Neuron (in vitro differentiated cells): ENCODE results near the gene SRGAP3.

Experiments
- H2AFZ ChIP-seq: one replicate; pipeline ENCODE4 v1.6.1; 2013; ENCODE audit warnings: low read depth, mild to moderate bottlenecking, inconsistent platforms, low read length, moderate library complexity
- H3K27me3 ChIP-seq: one replicate; pipeline ENCODE4 v1.6.1; 2013; ENCODE audit warnings: low read length; ENCODE audit not compliant: insufficient read depth
- H3K36me3 ChIP-seq: one replicate; pipeline ENCODE4 v1.6.1; 2013; ENCODE audit warnings: low read length; ENCODE audit not compliant: insufficient read depth
- H3K4me1 ChIP-seq: one replicate; pipeline ENCODE4 v1.6.1; 2013; ENCODE audit warnings: low read length; ENCODE audit not compliant: insufficient read depth
- H3K4me3 ChIP-seq: 2 replicates; pipeline ENCODE4 v1.5.1; 2013; ENCODE audit warnings: mild to moderate bottlenecking, low read length, moderate library complexity
- H3K9me3 ChIP-seq: one replicate; pipeline ENCODE4 v1.6.1; 2013; ENCODE audit warnings: low read length

SRGAP3 gene

DNA sequence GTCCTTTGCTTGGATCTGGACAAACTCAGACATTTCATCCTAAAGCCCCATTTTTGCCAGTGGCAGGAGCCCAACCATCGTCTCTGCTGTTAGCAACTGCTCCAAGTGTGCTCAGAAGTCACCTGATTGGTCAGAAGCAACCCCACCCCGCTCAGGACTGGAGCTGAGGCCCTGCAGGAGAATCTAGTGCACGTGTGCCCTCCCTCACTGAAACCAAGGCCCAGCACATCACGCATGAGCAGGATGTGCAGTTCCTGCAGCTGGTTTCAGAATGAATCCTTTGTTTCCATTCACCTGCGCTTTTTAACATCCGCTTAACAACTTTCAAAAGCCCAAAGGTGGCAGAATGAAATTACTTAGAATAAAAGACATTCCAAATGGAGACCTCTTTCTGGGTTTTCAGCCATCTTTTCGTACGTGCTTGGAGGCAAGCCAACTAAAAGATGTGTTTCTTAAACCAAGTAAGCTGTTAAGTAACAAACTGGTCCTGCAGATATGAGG, 81.2 kb downstream of the SRGAP3 start:
- H3K36me3 ChIP-seq: peaks cover 6% of the 10 kb centered on the region
- no peaks in the 10 kb centered on the region for H3K4me1 ChIP-seq
- no peaks in the 10 kb centered on the region for H3K27me3 ChIP-seq
- H3K9me3 ChIP-seq: peaks cover 11% of the 10 kb centered on the region
- no peak overlapping the region for H3K4me3 ChIP-seq
- H2AFZ ChIP-seq: no peak overlapping the region

DNA sequence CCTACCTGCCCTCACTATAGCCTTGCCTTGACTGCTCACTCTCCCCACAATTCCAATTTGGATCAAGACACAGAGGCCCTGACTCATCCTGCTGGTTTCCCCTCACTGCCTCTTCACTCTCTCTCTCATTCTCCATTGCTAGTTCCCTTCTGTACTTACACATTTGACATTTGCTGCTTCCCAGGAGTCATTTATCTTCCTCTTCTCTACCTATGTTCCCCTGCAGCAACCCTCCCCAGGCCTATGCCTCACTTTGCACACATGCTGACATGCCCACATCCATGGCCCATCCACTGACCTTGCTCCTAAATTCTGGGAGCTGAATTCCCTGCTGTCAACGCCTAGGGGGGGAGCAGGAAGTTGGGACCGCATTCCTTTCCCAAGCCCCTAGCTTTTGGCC, 82.2 kb downstream of the SRGAP3 start:
- Histone ChIP-seq H3K27me3 (no peaks in the 10 kb centered on the region), H3K9me3 (peaks cover 11% of the 10 kb centered on the region), H3K4me3 (no peak overlapping the region), H3K4me1 (no peaks in the 10 kb centered on the region), H2AFZ (no peak overlapping the region), H3K36me3 (peaks cover 5% of the 10 kb centered on the region)

DNA sequence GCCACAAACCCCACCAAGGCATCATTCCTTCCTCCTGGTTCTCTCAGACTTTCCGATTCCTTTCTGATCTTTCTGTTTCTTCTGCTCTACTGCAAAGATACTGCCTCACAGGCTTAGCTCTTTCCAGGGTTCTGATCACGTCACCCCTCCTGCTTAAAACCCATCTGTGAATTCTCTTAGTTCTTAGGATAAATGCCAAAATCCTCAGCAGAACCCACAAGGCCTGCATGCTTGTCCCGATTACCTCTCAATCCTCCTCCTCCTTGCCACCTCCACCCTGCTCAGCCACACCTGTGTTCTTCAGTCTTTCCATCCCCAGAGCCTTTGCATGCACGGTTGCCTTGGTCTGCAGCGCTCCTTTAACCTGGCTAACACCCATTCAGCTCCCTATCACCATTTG, 84.0 kb downstream of the SRGAP3 start:
- H3K27me3 ChIP-seq: no peaks in the 10 kb centered on the region
- no peak overlapping the region for H3K4me3 ChIP-seq
- no peak overlapping the region for H2AFZ ChIP-seq
- H3K4me1 ChIP-seq: no peaks in the 10 kb centered on the region
- peaks cover 5% of the 10 kb centered on the region for H3K36me3 ChIP-seq
- H3K9me3 ChIP-seq: peaks cover 11% of the 10 kb centered on the region

DNA sequence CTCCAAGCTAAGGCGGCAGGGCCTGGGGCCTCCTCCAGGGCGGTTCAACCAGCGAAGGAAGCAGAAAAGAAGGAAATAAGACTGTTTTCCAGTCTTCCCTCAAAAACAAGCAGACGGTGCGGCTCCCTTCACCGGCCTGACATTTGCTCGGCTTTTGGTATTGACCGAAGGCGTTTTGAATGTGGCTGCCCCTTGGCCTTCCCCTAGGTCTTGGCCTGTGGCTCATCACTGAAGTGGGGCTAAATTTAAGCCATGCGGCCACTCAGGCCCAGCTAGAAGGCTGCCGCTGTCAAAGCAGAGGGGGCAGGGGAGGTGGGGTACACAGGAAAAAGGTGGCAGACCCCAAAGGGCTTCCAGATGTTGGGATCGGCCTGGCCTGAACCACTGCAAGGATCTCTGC, 86.2 kb downstream of the SRGAP3 start:
- peaks cover 11% of the 10 kb centered on the region for H3K9me3 ChIP-seq
- peaks cover 2% of the 10 kb centered on the region for H3K36me3 ChIP-seq
- no peaks in the 10 kb centered on the region for H3K27me3 ChIP-seq
- H2AFZ ChIP-seq: no peak overlapping the region
- no peak overlapping the region for H3K4me3 ChIP-seq
- H3K4me1 ChIP-seq: no peaks in the 10 kb centered on the region

DNA sequence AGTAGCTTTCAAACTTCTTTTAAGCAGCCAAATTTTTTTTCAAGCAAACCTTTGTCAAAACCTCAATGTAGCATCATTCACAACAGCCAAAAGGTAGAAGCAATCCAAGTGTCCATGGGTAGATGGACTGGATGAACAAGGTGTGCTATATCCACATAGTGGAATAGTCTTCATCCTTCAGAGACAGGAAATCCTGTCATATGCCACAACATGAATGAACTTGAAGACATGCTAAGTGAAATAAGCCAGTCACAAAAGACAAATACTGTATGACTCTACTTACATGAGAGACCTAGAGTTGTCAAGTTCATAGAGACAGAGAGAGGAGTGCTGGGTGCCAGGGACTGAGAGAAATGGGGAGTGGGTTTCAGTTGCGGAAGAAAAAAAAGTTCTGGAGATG, 87.6 kb downstream of the SRGAP3 start:
- Histone ChIP-seq H3K4me1 (no peaks in the 10 kb centered on the region), H3K9me3 (peaks cover 7% of the 10 kb centered on the region), H3K27me3 (no peaks in the 10 kb centered on the region), H3K4me3 (no peak overlapping the region), H2AFZ (no peak overlapping the region), H3K36me3 (no peaks in the 10 kb centered on the region)

DNA sequence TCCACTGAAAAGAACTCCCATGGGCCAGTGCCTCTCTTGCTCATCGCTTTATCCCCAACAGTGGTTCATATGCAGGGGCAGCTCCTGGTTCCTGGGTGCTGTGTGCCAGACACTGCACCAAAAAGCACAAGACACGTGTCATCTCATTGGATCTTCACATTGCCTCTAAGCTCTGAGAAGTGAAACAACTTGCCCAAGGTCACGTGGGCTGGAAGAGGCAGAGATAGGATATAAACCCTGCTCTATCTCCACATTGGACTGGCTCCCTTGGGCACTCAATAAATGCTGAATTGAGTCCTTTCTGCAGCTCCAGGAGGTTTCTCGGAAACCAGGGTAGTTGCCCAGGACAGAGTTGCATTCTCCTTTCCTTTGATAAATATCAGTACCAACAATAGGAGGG, 88.1 kb downstream of the SRGAP3 start:
- Histone ChIP-seq H3K9me3 (peaks cover 3% of the 10 kb centered on the region), H3K4me1 (no peaks in the 10 kb centered on the region), H3K4me3 (no peak overlapping the region), H3K27me3 (no peaks in the 10 kb centered on the region), H3K36me3 (no peaks in the 10 kb centered on the region), H2AFZ (no peak overlapping the region)

DNA sequence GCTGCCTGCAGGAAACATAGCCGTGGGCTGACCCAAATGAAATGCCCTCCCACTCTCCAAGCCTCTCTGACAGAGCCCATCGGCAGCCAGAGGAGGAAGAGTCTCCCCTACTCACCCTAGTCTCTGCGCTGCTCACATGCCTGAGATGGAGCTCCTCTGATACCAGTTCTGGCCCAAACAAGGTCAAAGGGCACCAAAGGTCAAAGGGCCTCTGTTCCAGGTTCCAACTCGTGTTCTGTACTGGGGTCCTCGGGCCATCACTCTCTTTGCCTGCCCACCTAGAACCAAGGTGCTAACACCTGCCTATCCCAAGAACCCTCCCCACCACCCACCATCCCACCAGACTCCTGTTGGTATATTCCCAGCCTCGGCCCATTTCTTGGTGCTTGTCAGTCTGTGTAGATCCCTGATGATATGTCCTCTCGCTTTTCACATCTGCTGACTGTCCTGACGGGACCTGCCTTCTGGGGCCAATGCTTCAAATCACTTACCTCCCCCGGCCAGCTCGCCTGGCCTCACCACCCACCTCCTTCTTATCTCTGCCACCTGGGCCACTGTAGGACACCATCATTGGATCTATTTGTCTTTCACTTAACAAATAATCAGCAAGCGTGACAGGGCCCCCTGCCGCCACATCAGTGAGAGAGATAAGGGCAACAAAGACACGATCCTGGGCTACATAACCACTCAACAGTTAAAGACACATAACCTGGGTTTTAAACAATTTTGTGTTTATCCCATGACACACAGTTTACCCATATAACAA, 90.4 kb downstream of the SRGAP3 start:
- H2AFZ ChIP-seq: no peak overlapping the region
- no peaks in the 10 kb centered on the region for H3K4me1 ChIP-seq
- H3K9me3 ChIP-seq: no peaks in the 10 kb centered on the region
- H3K36me3 ChIP-seq: no peaks in the 10 kb centered on the region
- no peaks in the 10 kb centered on the region for H3K27me3 ChIP-seq
- no peak overlapping the region for H3K4me3 ChIP-seq

DNA sequence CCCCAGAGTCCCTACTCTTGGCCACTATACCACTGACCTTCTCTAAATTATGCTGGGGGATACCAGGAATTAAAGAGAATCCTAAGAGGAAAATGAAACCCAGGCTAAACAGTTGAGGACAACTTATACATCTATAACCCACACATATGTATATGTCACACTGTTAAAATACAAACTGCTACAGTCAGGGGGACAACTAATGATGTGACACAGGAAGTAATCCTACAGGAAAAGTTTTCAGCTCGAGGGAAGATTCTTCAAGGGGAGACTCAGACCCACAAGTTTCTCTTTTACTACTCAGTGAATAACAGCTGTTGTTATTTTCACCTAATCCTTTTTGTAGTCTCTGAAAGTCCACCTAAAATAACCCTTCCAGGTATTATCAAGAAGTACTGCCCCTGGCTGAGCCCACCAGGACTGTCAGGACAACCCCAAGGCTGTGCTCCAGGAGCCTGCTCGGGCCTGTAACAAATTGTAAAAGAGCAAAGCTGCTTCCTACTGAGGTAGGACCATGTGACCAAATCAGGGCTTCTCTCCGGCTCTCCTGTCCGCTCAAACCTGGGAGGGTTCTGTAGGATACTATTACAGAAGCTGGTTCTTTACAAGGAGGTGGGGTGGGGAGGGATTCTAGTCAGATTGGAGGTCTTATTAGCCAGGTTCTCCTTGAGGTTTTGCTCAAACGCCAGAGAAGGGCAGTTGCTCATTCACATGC, 91.6 kb downstream of the SRGAP3 start:
- Histone ChIP-seq H2AFZ (no peak overlapping the region), H3K9me3 (no peaks in the 10 kb centered on the region)

DNA sequence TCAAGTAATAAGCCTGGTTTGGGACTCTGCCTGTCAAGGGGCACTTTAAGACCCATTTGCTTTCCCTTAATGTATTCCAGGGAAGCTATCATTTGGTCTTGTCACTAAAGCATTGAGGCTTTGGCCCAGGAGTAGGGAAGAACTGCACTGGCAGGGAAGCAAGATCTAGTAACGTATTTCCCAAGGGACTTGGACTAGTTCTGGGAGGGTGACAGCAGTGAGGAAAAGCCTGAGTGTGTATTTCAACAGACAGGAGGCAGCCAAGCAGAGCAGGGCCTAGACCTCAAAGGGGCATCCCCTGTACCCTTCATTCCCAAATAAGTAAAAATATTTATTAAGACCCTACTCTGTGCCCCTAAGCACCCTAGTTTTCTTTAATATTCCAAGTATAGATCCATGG, 92.8 kb downstream of the SRGAP3 start:
- Histone ChIP-seq H3K36me3 (peaks cover 7% of the 10 kb centered on the region), H2AFZ (no peak overlapping the region), H3K27me3 (no peaks in the 10 kb centered on the region), H3K9me3 (peaks cover 10% of the 10 kb centered on the region), H3K4me1 (no peaks in the 10 kb centered on the region), H3K4me3 (no peak overlapping the region)

More for the DNA sequence above, 91.6 kb downstream of the SRGAP3 start:
- no peak overlapping the region for H3K4me3 ChIP-seq
- H3K36me3 ChIP-seq: peaks cover under 1% of the 10 kb centered on the region
- no peaks in the 10 kb centered on the region for H3K27me3 ChIP-seq
- no peaks in the 10 kb centered on the region for H3K4me1 ChIP-seq

DNA sequence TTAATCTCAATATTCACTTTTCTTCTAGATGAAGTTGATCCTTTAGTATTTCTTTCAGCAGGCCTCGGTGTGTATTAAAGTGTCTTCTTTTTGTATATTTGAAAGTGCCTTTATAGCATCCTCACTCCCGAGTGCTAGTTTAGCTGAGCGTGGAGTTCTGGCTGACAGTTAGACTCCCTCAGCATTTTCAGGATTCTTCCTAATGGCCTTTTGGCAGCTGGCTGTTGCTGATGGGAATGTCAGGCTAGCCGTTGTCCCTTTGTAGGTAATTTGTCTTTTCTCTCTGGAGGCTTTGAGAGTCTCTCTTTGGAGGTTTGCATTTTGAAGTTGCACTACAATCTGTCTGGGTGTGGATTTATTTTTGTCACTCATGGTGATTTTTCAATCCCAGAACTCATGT, 94.4 kb downstream of the SRGAP3 start:
- Histone ChIP-seq H2AFZ (no peak overlapping the region), H3K36me3 (peaks cover 15% of the 10 kb centered on the region), H3K9me3 (peaks cover 18% of the 10 kb centered on the region), H3K4me1 (no peaks in the 10 kb centered on the region), H3K4me3 (no peak overlapping the region), H3K27me3 (no peaks in the 10 kb centered on the region)

DNA sequence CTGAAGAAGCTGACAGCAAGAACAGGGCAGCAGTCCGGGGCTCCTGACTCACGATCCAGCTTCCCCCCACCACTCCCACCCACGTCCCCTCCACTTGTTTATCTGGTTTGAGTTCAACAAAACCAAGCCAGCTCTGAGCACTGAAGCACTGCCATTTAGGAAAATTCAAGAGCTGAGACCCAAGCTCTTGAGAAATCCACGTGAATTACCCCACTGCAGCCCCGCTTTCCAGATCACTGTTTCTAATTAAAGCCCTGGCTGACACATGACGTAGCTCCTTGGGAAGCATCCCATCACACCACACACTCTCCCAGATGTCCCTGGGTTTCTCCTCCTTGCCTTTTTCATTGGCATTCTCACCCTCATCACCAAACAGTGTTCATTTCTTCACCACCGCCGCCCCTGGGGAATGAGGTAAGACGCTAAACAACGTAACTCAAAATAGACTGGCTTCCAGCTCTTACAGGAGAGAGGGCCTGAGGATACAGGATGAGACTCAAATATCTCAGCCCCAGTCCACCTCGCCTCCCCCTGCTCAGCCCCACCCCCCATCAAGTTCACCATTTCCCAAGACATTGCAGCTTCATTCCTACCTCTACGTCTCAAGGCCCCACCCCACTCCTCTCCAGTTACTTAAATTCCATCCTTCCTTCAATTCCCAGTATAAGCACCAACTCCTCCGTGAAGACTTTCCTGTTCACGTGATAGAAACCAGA, 95.4 kb downstream of the SRGAP3 start:
- no peaks in the 10 kb centered on the region for H3K27me3 ChIP-seq
- H2AFZ ChIP-seq: no peak overlapping the region
- H3K4me3 ChIP-seq: no peak overlapping the region
- peaks cover 15% of the 10 kb centered on the region for H3K36me3 ChIP-seq
- H3K9me3 ChIP-seq: peaks cover 21% of the 10 kb centered on the region
- H3K4me1 ChIP-seq: no peaks in the 10 kb centered on the region

DNA sequence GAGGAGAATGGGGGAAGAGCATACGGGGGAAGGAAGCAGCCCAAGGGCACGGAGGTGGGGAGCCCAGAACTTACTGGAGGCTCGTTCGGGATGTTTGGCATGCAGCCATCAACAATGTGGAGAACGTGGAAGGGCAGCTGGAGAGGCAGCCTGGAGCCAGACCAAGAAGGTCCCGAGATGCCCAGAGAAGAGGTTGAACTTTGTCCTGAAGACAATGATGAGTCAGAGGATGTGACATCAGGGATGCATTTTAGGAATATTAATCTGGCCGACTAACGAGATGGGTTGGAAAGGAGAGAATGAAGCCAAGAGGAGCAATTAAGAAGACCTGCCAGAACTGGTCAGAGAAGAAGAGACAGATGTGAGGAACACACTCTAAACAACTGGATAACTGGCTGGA, 98.2 kb downstream of the SRGAP3 start:
- no peak overlapping the region for H3K4me3 ChIP-seq

DNA sequence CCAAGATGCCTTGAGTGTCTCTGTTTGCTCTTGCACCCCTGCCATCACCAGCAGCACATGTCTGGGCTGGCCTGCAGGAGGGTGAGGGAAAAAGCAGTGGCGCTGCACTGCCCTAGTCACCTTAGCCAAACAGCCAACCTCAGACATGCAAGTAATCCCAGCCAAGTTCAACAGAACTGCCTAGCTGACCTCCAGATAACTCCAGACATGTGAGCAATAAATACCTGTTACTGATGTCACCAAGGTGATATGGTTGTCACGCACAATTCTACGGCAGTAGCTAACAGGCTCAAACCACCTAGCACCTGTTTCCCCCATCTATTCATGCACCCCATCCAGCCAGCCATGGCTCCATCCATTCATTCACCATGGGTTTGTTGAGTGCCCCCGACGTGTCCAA, 99.9 kb downstream of the SRGAP3 start:
- Histone ChIP-seq H3K4me3 (no peak overlapping the region), H3K4me1 (no peaks in the 10 kb centered on the region), H3K36me3 (peaks cover 31% of the 10 kb centered on the region), H2AFZ (no peak overlapping the region), H3K9me3 (peaks cover 28% of the 10 kb centered on the region), H3K27me3 (no peaks in the 10 kb centered on the region)

More for the DNA sequence above, 98.2 kb downstream of the SRGAP3 start:
- Histone ChIP-seq H2AFZ (no peak overlapping the region), H3K9me3 (peaks cover 24% of the 10 kb centered on the region), H3K4me1 (no peaks in the 10 kb centered on the region), H3K27me3 (no peaks in the 10 kb centered on the region), H3K36me3 (peaks cover 26% of the 10 kb centered on the region)
